CD4-positive, alpha-beta T cell treated with Interferon gamma for 1 hour (primary cell): ENCODE data around the gene NEK2.
"Not testable (repeated sequence)": the region's sequence is repeated elsewhere in the genome, so short reads cannot be mapped to it uniquely, and the experiment has no call there.

Experiments
- DNase-seq: peaks from one replicate; pipeline ENCODE4 v3.0.0-alpha.2; 2020

The NEK2 gene

DNA sequence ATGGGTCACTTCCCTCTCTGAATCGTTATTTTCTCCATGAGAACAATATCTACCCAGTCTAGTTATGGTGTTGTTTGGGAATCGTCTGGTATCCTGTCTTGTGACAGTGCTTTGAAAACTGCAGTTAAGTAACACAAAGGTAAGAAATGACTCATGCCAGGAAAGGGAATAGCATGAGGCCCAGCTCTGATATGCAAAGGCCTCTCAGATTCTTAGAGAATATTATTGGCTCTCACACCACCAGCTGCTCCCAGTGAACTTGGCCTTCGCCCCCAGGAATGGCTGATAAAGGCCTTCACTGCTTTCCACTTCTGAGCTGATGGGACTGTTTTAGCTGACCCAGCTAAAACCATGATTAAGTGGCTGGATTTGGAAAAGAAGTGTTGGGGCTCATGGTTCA is 27.1 kb downstream of the NEK2 start:
- DNase-seq: no peak

- DNase-seq: no peak
Observed at GRCh38 chr1:211647711-211648121, 27.7 kb downstream of the NEK2 start.

DNA sequence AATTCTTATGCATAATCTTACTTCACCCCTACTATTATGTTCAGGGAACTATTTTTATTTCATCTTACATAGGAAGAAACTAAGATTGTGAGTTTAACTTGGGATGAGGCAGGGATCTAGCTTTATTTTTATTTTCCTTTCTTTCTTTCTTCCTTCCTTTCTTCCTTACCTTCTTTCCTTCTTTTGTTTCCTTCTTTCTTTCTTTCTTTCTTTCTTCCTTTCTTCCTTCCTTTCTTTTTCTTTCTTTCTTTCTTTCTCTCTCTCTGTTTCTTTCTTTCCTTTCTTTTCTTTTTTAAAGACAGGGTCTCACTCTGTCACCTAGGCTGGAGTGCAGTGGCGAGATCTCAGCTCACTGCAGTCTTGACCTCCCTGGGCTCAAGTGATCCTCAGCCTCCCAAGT is 28.9 kb downstream of the NEK2 start:
- no peak for DNase-seq

GRCh38 chr1:211645601-211646000 is 29.8 kb downstream of the NEK2 start:
- not testable (repeated sequence) for DNase-seq

DNA sequence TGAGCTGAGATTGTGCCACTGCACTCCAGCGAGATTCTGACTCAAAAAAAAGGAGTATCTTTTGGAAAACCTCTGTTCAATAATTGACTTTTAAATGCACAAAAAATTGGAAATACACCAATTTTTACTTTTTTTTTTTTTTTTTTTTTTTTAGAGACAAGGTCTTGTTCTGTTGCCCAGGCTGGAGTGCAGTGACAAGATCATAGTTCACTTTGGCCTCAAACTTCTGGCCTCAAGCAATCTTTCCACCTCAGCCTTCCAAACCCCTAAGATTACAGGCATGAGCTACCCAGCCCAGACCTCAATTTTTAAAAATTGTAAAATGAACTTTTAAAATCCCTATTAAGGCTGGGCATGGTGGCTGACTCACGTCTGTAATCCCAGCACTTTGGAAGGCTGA is 30.8 kb downstream of the NEK2 start:
- no peak for DNase-seq

DNA sequence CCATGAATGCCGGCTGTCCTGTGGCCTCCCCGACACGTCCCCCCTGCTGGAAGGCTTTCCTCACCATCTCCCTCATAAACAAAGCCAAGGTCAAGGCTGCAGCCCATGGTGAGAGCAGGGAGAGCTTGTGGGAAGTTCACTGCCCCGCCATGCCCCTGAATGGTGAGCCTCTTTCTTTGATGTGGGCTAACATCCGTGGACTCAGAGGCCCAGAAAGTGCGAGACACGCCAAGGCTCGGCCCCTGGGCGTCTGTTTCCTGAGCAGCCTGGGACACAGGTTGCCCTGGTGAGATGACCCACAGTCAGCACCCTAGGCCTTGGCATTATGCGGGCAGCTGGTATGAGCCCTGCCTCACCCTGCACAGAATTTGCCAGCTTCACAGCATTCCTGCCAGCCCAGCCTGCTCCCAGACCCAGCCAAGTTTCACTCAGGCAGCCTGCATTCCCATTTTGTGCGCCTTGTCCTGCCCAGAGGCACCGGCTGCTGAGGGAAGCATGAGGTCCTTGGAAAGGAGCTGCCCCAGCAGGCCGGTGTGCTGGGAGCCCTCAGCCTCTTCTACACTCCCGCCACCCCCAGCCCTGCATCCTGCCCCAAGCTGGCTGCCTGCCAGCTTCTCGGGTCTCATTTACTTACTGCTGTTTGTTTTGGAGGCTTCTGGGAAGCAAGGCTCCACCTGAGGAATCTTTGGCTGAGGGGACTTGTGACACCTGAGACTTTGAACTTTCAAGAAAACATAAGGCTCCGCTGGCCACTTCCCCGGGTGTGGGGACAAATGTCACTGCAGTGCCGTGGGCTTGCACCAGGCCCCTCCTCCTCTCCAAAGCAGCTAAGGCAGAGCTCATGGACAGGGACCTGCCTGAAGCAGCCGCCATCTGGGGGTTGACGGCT is 31.9 kb downstream of the NEK2 start:
- DNase-seq: no peak

- no peak for DNase-seq
Observed at GRCh38 chr1:211642870-211643269, 32.6 kb downstream of the NEK2 start.

GRCh38 chr1:211641942-211642341 is 33.5 kb downstream of the NEK2 start:
- DNase-seq: no peak

GRCh38 chr1:211641044-211641800 is 34.2 kb downstream of the NEK2 start:
- DNase-seq: no peak

DNA sequence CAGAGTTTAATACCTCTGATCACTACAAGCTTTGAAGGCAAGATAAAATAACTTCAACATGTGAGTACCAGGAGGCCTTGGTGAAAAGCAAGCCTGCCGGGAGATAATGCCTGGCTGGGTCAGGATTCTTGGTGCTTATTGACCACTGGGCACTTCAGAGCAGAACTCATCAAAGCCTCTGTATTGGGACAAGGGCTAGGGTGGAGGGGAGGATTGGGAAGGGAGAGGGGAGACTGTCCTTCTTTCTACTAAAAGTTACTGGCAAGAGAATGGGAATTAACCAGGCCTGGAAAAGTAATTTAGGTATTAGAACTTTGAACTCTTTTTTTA is 35.2 kb downstream of the NEK2 start:
- DNase-seq: no peak

DNA sequence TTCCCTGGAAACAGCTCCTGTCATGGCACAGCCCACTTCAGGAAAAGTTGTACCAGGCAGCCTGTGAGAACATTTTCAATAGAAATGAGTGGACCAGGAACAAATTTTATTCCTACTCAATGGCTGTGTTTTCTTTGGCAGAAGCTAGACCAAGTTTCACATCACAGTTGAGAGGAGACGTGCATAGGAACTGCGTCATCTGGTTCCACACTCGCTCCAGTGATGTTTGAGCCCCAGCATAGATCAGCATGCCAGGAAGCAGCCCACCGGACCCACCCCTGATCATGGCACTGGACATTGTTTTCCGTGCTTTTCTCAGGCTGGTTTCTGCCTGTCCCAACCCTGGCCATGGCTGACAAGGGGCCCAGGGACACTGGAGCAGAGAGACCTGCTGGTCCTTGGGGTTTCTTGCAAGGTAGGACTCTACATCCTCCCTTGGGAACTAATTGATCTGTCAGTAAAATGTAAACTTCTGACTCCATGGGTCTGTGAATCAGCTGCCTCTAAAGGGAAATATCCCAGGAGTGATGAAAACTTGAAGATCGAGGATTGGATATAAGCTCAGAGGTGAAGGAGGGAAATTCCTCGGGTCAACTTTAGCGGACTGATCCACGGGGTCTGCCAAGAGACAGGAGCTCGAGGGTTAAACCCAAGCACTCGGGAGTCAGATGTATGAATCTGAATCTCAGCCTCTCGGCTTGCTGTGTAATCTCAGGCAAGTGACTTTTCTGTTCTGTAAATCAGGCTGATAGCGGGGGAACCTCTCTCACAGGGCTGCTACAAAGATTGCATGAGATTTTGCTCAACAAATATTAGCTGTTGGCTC is 35.7 kb downstream of the NEK2 start:
- no peak for DNase-seq

- no peak for DNase-seq
Observed at GRCh38 chr1:211638689-211639101, 36.7 kb downstream of the NEK2 start.

- DNase-seq: no peak
Observed at GRCh38 chr1:211638246-211638645, 37.2 kb downstream of the NEK2 start.

GRCh38 chr1:211637066-211637465 is 38.4 kb downstream of the NEK2 start:
- DNase-seq: no peak

GRCh38 chr1:211636575-211637029 is 38.8 kb downstream of the NEK2 start:
- not testable (repeated sequence) for DNase-seq

GRCh38 chr1:211635597-211636205 is 39.7 kb downstream of the NEK2 start:
- no peak for DNase-seq

DNA sequence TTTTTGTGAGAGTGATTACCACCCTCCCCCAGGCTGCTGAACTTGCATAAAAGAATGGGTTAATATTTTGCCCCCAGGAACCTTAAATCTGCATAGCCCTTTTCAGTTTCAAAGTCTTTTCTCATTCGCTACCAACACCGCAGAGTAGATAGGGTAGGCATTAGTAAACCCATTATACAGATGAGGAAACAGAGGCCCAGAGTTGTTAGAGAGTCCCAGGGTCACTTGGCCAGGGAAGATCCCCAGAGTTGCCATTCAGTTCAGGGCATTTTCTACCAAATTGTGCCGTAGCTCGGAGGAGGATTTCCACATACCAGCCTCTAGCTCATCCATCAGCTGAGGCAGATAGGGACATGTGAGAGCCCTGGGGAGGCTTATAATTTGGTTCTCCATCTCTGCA is 40.5 kb downstream of the NEK2 start:
- no peak for DNase-seq

DNA sequence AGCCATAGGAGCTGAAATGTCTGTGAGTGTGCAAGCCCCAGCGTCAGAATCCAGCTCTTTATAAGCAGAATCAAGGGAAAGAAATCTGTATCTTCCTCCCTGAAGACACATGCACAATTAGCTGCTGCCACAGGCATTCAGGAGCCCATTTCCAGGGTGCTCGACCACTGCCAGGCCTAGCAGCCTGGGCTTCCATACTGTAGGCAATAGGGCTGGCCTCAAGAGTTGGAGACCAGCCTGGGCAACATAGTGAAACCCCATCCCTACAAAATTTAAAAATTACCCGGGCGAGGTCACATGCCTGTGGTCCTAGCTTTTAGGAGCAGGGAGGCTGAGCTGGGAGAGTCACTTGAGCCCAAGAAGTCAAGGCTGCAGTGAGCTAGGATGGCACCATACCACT is 41.0 kb downstream of the NEK2 start:
- DNase-seq: no peak

- DNase-seq: no peak
Observed at GRCh38 chr1:211633524-211633846, 41.9 kb downstream of the NEK2 start.

DNA sequence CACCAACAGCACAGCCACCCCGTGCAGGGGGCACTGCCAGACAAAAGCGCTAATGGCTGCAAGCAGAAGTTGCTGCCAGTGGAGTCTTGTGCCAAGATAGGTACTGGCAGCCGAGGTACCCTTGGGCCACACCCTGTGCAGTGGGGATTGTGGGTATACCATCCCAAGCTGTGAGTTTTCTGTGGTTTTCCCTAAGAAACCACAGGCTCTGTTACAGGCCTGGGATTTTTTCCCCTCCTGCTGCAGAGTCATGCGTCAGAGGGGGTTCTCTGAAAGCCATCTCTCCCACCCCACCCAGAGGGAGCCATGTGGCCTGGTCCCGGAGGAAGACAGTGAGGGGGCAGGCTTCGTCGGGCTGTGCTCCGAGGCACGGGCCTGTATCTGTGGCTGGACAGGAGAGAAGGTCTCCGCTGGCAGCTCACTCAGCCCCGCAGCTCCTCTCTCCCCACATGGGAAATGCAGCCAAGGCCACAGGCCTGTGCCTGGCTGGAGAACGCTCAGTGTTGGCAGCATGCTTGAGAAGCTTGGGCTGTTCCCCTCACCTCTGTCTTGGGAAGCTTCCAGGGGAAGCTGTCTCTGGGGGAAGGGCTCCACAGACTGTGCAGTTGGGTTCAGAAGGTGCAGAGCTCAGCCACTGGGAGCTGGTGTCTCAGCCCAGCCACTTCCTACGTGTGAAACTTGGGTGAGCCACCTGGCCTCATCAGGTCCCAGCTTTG is 42.5 kb downstream of the NEK2 start:
- no peak for DNase-seq

DNA sequence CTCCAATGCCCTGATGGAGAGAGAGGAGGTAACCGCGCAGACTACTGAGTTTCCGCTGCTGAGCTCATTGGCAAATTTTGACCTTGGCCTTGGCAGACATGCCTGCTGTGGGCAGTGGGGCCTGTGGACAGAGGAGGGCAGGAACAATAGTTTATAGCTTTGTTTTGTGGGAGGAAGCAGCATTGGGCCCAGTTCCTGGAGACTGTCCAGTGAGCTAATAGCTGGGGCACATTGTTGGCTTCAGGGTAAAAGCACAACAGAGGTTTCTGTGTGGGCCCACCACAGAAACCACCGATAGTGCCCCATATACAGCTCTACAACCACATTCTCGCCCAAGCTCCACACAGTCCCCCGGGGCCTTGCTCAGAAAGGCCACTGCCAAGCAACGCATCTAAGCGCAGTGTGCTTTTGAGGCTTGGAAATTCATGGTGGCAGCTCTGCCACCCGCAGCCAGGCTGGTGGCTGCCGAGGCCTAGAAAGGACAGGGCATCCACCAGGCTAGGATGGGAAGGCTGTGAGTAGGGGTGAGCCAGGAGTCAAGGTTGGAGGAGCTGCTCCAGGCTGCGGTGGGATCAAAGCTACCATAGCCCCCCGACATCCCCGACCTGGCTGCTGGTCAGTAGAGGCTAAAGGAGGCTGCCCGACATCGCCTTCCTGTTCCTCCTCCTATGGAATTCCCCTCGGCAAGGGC is 43.2 kb downstream of the NEK2 start:
- no peak for DNase-seq

DNA sequence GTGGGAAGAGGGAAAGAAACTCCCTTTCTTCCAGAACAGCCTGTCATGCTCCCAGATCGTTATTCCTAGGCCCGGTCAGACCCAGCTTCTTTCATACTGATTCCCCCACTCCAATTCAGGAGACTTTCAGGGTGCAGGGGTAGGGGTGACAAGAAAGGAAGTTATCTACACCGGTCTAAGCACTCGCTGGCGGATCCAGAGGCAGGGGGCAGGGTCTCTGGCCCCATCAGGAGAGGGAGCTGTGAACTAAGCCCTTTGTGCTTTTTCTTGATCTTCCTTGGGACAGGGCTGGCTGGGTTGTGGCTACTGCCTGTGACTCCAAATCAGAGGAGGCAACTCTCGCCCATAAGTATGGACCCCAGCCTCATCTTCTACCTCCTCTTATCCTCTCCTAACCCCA is 44.3 kb downstream of the NEK2 start:
- DNase-seq: no peak
